Tibial artery (tissue), 4 donors: ENCODE measurements around the gene GRIK2.

Experiments used
- DNase-seq, 2 donors: peaks; one replicate each; pipeline ENCODE4 v3.0.0-alpha.2; 2019
- H3K27ac ChIP-seq, 2 donors: fragments of 200-600 bp; sonication (generic) in 1 of 2; 1 replicate in 1 of 2; 2 replicates in 1 of 2; pipeline ENCODE4 v1.5.1; 2018 to 2019; ENCODE audit warnings: mild to moderate bottlenecking in 1 of 2
- H3K27me3 ChIP-seq, 2 donors: fragments of 200-600 bp; sonication (generic) in 1 of 2; one replicate each; pipeline versions ENCODE4 v1.5.1 to v1.6.0; 2016 to 2019
- H3K36me3 ChIP-seq, 3 donors: fragments of 200-600 bp; sonication (generic) in 2 of 3; one replicate each; pipeline ENCODE4 v1.5.1; 2016 to 2019; ENCODE audit warnings: mild to moderate bottlenecking in 2 of 3
- H3K4me1 ChIP-seq, 4 donors: fragments of 200-600 bp; sonication (generic) in 2 of 4; 1 replicate in 3 of 4; 2 replicates in 1 of 4; pipeline ENCODE4 v1.5.1; 2016 to 2019
- H3K4me3 ChIP-seq, 2 donors: fragments of 200-600 bp; sonication (generic) in 1 of 2; 1 replicate in 1 of 2; 2 replicates in 1 of 2; pipeline ENCODE4 v1.5.1; 2018 to 2019; ENCODE audit warnings: mild to moderate bottlenecking in 2 of 2
- H3K9me3 ChIP-seq, 3 donors: fragments of 200-600 bp; sonication (generic) in 1 of 3; one replicate each; pipeline ENCODE4 v1.5.1; 2016 to 2019
- intact Hi-C: fragments of 100-400 bp; cut with DNase I; formaldehyde crosslinking; loops from one replicate; pipeline ENCODE4 v1.15.0; 2023; ENCODE audit warnings: low total_unique reads
- TF ChIP-seq, protein P1 (sequence below), 2 experiments: fragments of 200-600 bp in 1 of 2; fragments of 450-650 bp in 1 of 2; IDR thresholded peaks; one replicate each; pipeline ENCODE4 v1.5.1; 2017 to 2019; ENCODE audit warnings: antibody characterized with exemption in 2 of 2, mild to moderate bottlenecking in 1 of 2, moderate library complexity in 1 of 2

Gene GRIK2

DNA sequence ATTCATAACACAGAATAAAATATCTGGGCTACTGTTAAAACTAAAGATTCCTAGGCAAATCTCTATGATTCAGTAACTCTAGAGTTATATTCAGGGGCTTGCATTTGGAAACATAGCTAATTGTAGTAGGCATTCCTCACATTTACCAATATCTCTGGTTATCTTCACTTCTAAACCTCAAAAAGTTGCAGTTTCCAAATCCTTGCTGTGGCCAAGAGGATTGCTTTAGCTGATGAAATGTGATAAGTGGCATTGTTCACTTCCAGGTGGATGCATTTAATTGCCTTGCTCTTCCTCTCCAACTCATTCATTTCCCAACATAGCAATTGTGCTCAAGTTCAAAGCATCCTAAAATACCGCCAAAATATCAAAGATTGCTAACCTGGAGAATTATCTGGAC, 246.6 kb downstream of the GRIK2 start:
- Histone ChIP-seq H3K27ac (no peak overlapping the region), H3K27me3 (no peaks in the 10 kb centered on the region), H3K36me3 (no peaks in the 10 kb centered on the region), H3K4me3 (no peak overlapping the region), H3K4me1 (no peaks in the 10 kb centered on the region), H3K9me3 (no peaks in the 10 kb centered on the region)
- DNase-seq: no peak
- TF ChIP-seq, protein P1, sequence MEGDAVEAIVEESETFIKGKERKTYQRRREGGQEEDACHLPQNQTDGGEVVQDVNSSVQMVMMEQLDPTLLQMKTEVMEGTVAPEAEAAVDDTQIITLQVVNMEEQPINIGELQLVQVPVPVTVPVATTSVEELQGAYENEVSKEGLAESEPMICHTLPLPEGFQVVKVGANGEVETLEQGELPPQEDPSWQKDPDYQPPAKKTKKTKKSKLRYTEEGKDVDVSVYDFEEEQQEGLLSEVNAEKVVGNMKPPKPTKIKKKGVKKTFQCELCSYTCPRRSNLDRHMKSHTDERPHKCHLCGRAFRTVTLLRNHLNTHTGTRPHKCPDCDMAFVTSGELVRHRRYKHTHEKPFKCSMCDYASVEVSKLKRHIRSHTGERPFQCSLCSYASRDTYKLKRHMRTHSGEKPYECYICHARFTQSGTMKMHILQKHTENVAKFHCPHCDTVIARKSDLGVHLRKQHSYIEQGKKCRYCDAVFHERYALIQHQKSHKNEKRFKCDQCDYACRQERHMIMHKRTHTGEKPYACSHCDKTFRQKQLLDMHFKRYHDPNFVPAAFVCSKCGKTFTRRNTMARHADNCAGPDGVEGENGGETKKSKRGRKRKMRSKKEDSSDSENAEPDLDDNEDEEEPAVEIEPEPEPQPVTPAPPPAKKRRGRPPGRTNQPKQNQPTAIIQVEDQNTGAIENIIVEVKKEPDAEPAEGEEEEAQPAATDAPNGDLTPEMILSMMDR (IDR thresholded peaks at IDR 0.05): no peak
- intact Hi-C loops: no loop called here

DNA sequence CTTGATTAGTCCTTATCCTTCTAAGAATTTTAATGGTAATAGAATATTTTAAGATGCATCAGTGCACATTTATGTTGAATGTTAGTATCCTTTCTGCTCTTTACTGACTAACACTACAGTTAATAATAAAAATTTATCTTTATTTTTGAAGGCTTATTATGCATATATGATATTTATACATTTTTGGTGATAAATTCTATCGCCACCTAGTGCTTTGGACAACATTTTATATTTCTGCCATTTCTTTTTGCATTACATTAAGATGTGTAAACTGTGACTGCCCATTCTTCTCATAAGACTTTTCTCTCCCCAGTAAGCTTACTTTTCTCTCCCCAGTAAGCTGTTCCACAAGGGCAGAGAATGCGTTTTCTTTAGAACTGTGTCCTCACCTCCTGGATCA, 252.3 kb downstream of the GRIK2 start:
- Histone ChIP-seq H3K4me1 (no peaks in the 10 kb centered on the region), H3K9me3 (no peaks in the 10 kb centered on the region), H3K27me3 (no peaks in the 10 kb centered on the region), H3K27ac (no peak overlapping the region), H3K36me3 (no peaks in the 10 kb centered on the region), H3K4me3 (no peak overlapping the region)
- intact Hi-C loops: no loop called here
- DNase-seq: no peak
- TF ChIP-seq, protein P1 (IDR thresholded peaks at IDR 0.05): no peak

DNA sequence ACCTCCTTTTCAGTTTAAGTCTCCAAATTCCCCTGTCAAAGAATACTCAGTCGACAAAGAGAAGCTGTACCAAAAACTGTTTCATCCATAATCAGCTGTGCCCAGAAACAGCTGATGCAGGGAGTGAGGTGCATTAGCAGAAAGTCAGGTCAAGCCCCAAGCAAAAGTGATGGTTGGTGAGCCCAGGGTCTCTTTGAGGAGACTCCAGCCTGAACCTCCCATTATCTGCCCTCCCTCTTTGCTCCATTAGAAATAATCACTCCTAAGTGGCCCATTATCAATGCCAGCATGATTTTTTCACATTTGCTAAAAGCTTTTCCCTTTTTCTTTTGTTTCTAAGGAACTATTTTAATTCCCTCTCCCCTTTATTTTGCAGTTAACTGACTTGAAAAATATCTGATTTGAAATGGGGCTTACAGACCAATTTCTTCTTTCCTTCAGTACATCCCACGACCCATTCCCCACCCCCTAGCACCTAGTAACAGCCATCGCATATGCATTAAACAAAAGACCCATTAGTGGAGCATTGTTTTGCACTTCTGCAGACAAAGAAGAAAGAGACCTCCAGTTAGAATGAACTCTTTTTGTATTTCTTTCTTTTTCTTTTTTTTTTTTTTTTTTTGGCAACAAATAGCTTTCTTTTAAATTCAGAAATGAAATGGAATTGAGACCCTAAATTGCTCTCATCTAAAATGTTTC, 257.0 kb downstream of the GRIK2 start:
- H3K4me3 ChIP-seq: no peak overlapping the region
- TF ChIP-seq, protein P1 (IDR thresholded peaks at IDR 0.05): no peak
- no peak overlapping the region for H3K27ac ChIP-seq
- no peaks in the 10 kb centered on the region for H3K4me1 ChIP-seq
- H3K36me3 ChIP-seq: no peaks in the 10 kb centered on the region
- intact Hi-C loops: no loop called here
- no peaks in the 10 kb centered on the region for H3K27me3 ChIP-seq
- H3K9me3 ChIP-seq: no peaks in the 10 kb centered on the region
- no peak for DNase-seq

DNA sequence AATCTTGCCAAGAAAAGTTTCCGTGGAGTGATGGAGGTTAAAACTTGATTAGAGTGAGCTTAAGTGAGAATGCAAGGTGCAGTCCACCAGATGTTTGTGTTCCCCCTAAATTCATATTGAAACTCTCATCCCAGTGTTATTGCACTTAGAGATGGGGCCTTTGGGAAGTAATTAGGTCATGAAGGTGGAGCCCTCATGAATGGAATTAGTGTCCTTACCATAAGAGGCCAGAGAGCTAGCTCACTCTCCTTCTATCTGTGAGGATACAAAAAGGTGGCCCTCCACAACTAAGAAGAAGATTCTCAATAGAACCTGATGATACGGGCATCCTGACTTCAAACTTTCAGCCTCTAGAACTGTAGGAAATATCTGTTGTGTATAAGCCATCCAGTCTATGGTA, 258.6 kb downstream of the GRIK2 start:
- no peak overlapping the region for H3K4me3 ChIP-seq
- no peaks in the 10 kb centered on the region for H3K27me3 ChIP-seq
- DNase-seq: no peak
- intact Hi-C loops: no loop called here
- H3K27ac ChIP-seq: no peak overlapping the region
- TF ChIP-seq, protein P1 (IDR thresholded peaks at IDR 0.05): no peak
- no peaks in the 10 kb centered on the region for H3K9me3 ChIP-seq
- no peaks in the 10 kb centered on the region for H3K4me1 ChIP-seq
- no peaks in the 10 kb centered on the region for H3K36me3 ChIP-seq

DNA sequence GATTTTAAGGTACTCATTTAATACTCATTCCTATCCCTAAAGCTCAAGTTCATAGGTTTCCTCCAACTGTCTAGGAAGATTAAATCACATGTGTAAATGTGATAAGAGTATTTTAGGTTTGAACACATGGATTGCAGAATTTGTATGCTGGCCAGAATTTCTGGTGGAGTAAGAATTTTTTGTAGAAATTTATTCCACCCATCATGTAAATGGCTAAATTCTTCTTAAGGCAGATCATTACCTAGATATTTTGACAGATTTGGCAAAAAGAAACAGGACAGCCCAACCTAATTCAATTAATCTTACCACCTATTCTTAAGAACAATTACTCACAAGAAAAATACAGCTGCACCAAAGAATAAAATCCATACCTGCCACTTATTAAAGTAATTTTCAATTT, 261.6 kb downstream of the GRIK2 start:
- Histone ChIP-seq H3K27ac (no peak overlapping the region), H3K4me1 (no peaks in the 10 kb centered on the region), H3K36me3 (no peaks in the 10 kb centered on the region), H3K4me3 (no peak overlapping the region), H3K9me3 (no peaks in the 10 kb centered on the region), H3K27me3 (no peaks in the 10 kb centered on the region)
- intact Hi-C loops: no loop called here
- TF ChIP-seq, protein P1 (IDR thresholded peaks at IDR 0.05): no peak
- no peak for DNase-seq
